ENCODE measurements around the gene TACC2.
"Not testable (repeated sequence)": the region's sequence is repeated elsewhere in the genome, so short reads cannot be mapped to it uniquely, and the experiment has no call there.

Gene TACC2

GRCh38 chr10:122014652-122015248 is 25.8 kb downstream of the TACC2 start:
- no peaks in the 10 kb centered on the region for H3K9me3 ChIP-seq (ENCODE audit: control insufficient read depth in 2 of 2, low read length in 2 of 2)
- H3K27me3 ChIP-seq (ENCODE audit: control insufficient read depth in 1 of 2, insufficient read depth in 2 of 2, low read length in 2 of 2): no peaks in the 10 kb centered on the region
- no peak overlapping the region for H3K4me3 ChIP-seq (ENCODE audit: low read length in 2 of 2)
- no peak overlapping the region for H3K9ac ChIP-seq (ENCODE audit: low read length in 2 of 2)
- H3K36me3 ChIP-seq (ENCODE audit: control insufficient read depth in 2 of 2, insufficient read depth in 2 of 2, low read length in 2 of 2): no peaks in the 10 kb centered on the region
- H3K27ac ChIP-seq (ENCODE audit: low read length): no peak overlapping the region
- peaks cover 22% of the 10 kb centered on the region for H3K4me1 ChIP-seq (ENCODE audit: control insufficient read depth, insufficient read depth, low read length)

- not testable (repeated sequence) for H3K9me3 ChIP-seq (ENCODE audit: control insufficient read depth in 2 of 2, low read length in 2 of 2); H3K4me3 ChIP-seq (ENCODE audit: low read length in 2 of 2); H3K9ac ChIP-seq (ENCODE audit: low read length in 2 of 2); H3K36me3 ChIP-seq (ENCODE audit: control insufficient read depth in 2 of 2, insufficient read depth in 2 of 2, low read length in 2 of 2); H3K27me3 ChIP-seq (ENCODE audit: control insufficient read depth in 1 of 2, insufficient read depth in 2 of 2, low read length in 2 of 2)
- H3K27ac ChIP-seq (ENCODE audit: low read length): peak overlapping the region; percentile 95
- peaks cover 24% of the 10 kb centered on the region for H3K4me1 ChIP-seq (ENCODE audit: control insufficient read depth, insufficient read depth, low read length)
Observed at GRCh38 chr10:122017926-122018325, 29.0 kb downstream of the TACC2 start.

GRCh38 chr10:122018491-122018890 is 29.5 kb downstream of the TACC2 start:
- peaks cover 18% of the 10 kb centered on the region for H3K4me1 ChIP-seq (ENCODE audit: control insufficient read depth, insufficient read depth, low read length)
- H3K27ac ChIP-seq (ENCODE audit: low read length): peak overlapping the region; percentile 95
- no peaks in the 10 kb centered on the region for H3K27me3 ChIP-seq (ENCODE audit: control insufficient read depth in 1 of 2, insufficient read depth in 2 of 2, low read length in 2 of 2)
- H3K9me3 ChIP-seq (ENCODE audit: control insufficient read depth in 2 of 2, low read length in 2 of 2): no peaks in the 10 kb centered on the region
- H3K4me3 ChIP-seq (ENCODE audit: low read length in 2 of 2): peak overlapping the region; percentile 49 to 60
- no peaks in the 10 kb centered on the region for H3K36me3 ChIP-seq (ENCODE audit: control insufficient read depth in 2 of 2, insufficient read depth in 2 of 2, low read length in 2 of 2)
- H3K9ac ChIP-seq (ENCODE audit: low read length in 2 of 2): peak overlapping the region; percentile 42 to 71

- H3K9me3 ChIP-seq (ENCODE audit: control insufficient read depth in 2 of 2, low read length in 2 of 2): no peaks in the 10 kb centered on the region
- peaks cover 17% of the 10 kb centered on the region for H3K4me1 ChIP-seq (ENCODE audit: control insufficient read depth, insufficient read depth, low read length)
- peak overlapping the region; percentile 49 to 60 for H3K4me3 ChIP-seq (ENCODE audit: low read length in 2 of 2)
- peak overlapping the region; percentile 95 for H3K27ac ChIP-seq (ENCODE audit: low read length)
- peak overlapping the region in 1 of 2 donors; percentile 71 for H3K9ac ChIP-seq (ENCODE audit: low read length in 2 of 2)
- no peaks in the 10 kb centered on the region for H3K36me3 ChIP-seq (ENCODE audit: control insufficient read depth in 2 of 2, insufficient read depth in 2 of 2, low read length in 2 of 2)
- H3K27me3 ChIP-seq (ENCODE audit: control insufficient read depth in 1 of 2, insufficient read depth in 2 of 2, low read length in 2 of 2): no peaks in the 10 kb centered on the region
Observed at GRCh38 chr10:122018951-122019413, 30.0 kb downstream of the TACC2 start.

- no peaks in the 10 kb centered on the region for H3K36me3 ChIP-seq (ENCODE audit: control insufficient read depth in 2 of 2, insufficient read depth in 2 of 2, low read length in 2 of 2)
- H3K9me3 ChIP-seq (ENCODE audit: control insufficient read depth in 2 of 2, low read length in 2 of 2): no peaks in the 10 kb centered on the region
- H3K9ac ChIP-seq (ENCODE audit: low read length in 2 of 2): no peak overlapping the region
- H3K27me3 ChIP-seq (ENCODE audit: control insufficient read depth in 1 of 2, insufficient read depth in 2 of 2, low read length in 2 of 2): no peaks in the 10 kb centered on the region
- H3K4me3 ChIP-seq (ENCODE audit: low read length in 2 of 2): peak overlapping the region in 1 of 2 donors; percentile 60
- peak overlapping the region; percentile 95 for H3K27ac ChIP-seq (ENCODE audit: low read length)
- peaks cover 15% of the 10 kb centered on the region for H3K4me1 ChIP-seq (ENCODE audit: control insufficient read depth, insufficient read depth, low read length)
Observed at GRCh38 chr10:122019414-122019975, 30.5 kb downstream of the TACC2 start.

GRCh38 chr10:122020226-122020625 is 31.3 kb downstream of the TACC2 start:
- Histone ChIP-seq H3K36me3 (ENCODE audit: control insufficient read depth in 2 of 2, insufficient read depth in 2 of 2, low read length in 2 of 2) (no peaks in the 10 kb centered on the region), H3K9me3 (ENCODE audit: control insufficient read depth in 2 of 2, low read length in 2 of 2) (no peaks in the 10 kb centered on the region), H3K4me1 (ENCODE audit: control insufficient read depth, insufficient read depth, low read length) (peaks cover 13% of the 10 kb centered on the region), H3K27ac (ENCODE audit: low read length) (peak overlapping the region; percentile 95), H3K4me3 (ENCODE audit: low read length in 2 of 2) (no peak overlapping the region), H3K27me3 (ENCODE audit: control insufficient read depth in 1 of 2, insufficient read depth in 2 of 2, low read length in 2 of 2) (no peaks in the 10 kb centered on the region), H3K9ac (ENCODE audit: low read length in 2 of 2) (peak overlapping the region in 1 of 2 donors; percentile 0)

GRCh38 chr10:122021379-122021778 is 32.4 kb downstream of the TACC2 start:
- Histone ChIP-seq H3K4me3 (ENCODE audit: low read length in 2 of 2) (peak overlapping the region in 1 of 2 donors; percentile 60), H3K4me1 (ENCODE audit: control insufficient read depth, insufficient read depth, low read length) (peaks cover 13% of the 10 kb centered on the region), H3K9ac (ENCODE audit: low read length in 2 of 2) (peak overlapping the region; percentile 56 to 80)

GRCh38 chr10:122021828-122022227 is 32.9 kb downstream of the TACC2 start:
- H3K36me3 ChIP-seq (ENCODE audit: control insufficient read depth in 2 of 2, insufficient read depth in 2 of 2, low read length in 2 of 2): no peaks in the 10 kb centered on the region
- H3K4me1 ChIP-seq (ENCODE audit: control insufficient read depth, insufficient read depth, low read length): peaks cover 13% of the 10 kb centered on the region
- H3K27me3 ChIP-seq (ENCODE audit: control insufficient read depth in 1 of 2, insufficient read depth in 2 of 2, low read length in 2 of 2): no peaks in the 10 kb centered on the region
- H3K9ac ChIP-seq (ENCODE audit: low read length in 2 of 2): peak overlapping the region; percentile 56 to 80
- H3K27ac ChIP-seq (ENCODE audit: low read length): peak overlapping the region; percentile 95
- peak overlapping the region; percentile 5 to 60 for H3K4me3 ChIP-seq (ENCODE audit: low read length in 2 of 2)
- no peaks in the 10 kb centered on the region for H3K9me3 ChIP-seq (ENCODE audit: control insufficient read depth in 2 of 2, low read length in 2 of 2)

More at GRCh38 chr10:122021379-122021778, 32.4 kb downstream of the TACC2 start:
- H3K9me3 ChIP-seq (ENCODE audit: control insufficient read depth in 2 of 2, low read length in 2 of 2): no peaks in the 10 kb centered on the region
- H3K27ac ChIP-seq (ENCODE audit: low read length): peak overlapping the region; percentile 95
- no peaks in the 10 kb centered on the region for H3K36me3 ChIP-seq (ENCODE audit: control insufficient read depth in 2 of 2, insufficient read depth in 2 of 2, low read length in 2 of 2)
- H3K27me3 ChIP-seq (ENCODE audit: control insufficient read depth in 1 of 2, insufficient read depth in 2 of 2, low read length in 2 of 2): no peaks in the 10 kb centered on the region

GRCh38 chr10:122022276-122022675 is 33.3 kb downstream of the TACC2 start:
- H3K36me3 ChIP-seq (ENCODE audit: control insufficient read depth in 2 of 2, insufficient read depth in 2 of 2, low read length in 2 of 2): no peaks in the 10 kb centered on the region
- peak overlapping the region; percentile 56 to 80 for H3K9ac ChIP-seq (ENCODE audit: low read length in 2 of 2)
- H3K9me3 ChIP-seq (ENCODE audit: control insufficient read depth in 2 of 2, low read length in 2 of 2): no peaks in the 10 kb centered on the region
- peak overlapping the region in 1 of 2 donors; percentile 27 for H3K4me3 ChIP-seq (ENCODE audit: low read length in 2 of 2)
- H3K27ac ChIP-seq (ENCODE audit: low read length): peak overlapping the region; percentile 95
- peaks cover 13% of the 10 kb centered on the region for H3K4me1 ChIP-seq (ENCODE audit: control insufficient read depth, insufficient read depth, low read length)
- H3K27me3 ChIP-seq (ENCODE audit: control insufficient read depth in 1 of 2, insufficient read depth in 2 of 2, low read length in 2 of 2): no peaks in the 10 kb centered on the region

- not testable (repeated sequence) for H3K4me3 ChIP-seq (ENCODE audit: low read length in 2 of 2); H3K9me3 ChIP-seq (ENCODE audit: control insufficient read depth in 2 of 2, low read length in 2 of 2); H3K36me3 ChIP-seq (ENCODE audit: control insufficient read depth in 2 of 2, insufficient read depth in 2 of 2, low read length in 2 of 2); H3K9ac ChIP-seq (ENCODE audit: low read length in 2 of 2); H3K27me3 ChIP-seq (ENCODE audit: control insufficient read depth in 1 of 2, insufficient read depth in 2 of 2, low read length in 2 of 2)
- Histone ChIP-seq H3K4me1 (ENCODE audit: control insufficient read depth, insufficient read depth, low read length) (peaks cover 13% of the 10 kb centered on the region), H3K27ac (ENCODE audit: low read length) (peak overlapping the region; percentile 95)
Observed at GRCh38 chr10:122023257-122023656, 34.3 kb downstream of the TACC2 start.
